HCT116 (cell line): ENCODE data around the gene RNF41. TPM values are rescaled to one million over a fixed set of nuclear protein-coding genes. Genes with fewer than 3 reads are reported as not detected.

Experiments used
- ATAC-seq: fragments of 200-7000 bp; cut with Tn5 transposase; 2 replicates; pipeline ENCODE4 v1.9.1; 2020; ENCODE audit warnings: mild to moderate bottlenecking, moderate library complexity
- BruUV-seq: library from RNA; stranded (reverse); fragments of 400-500 nt; replicated peaks from 2 replicates; lab custom pipeline; 2021; lab: Mats Ljungman, UMichigan
- CTCF ChIA-PET: fragments of 300-600 bp; sonication (Branson Sonifier 250); formaldehyde crosslinking; loops from one replicate; lab custom pipeline; 2021; ENCODE audit warnings: antibody characterized with exemption; lab: Charles Lee
- POLR2A ChIA-PET: fragments of 300-600, 350-600 bp; sonication (Branson Sonifier 250); formaldehyde crosslinking; loops from one replicate; lab custom pipeline; 2021; ENCODE audit warnings: antibody characterized with exemption; lab: Charles Lee
- RAD21 ChIA-PET, 2 experiments: fragments of 300-600 bp; sonication (Branson Sonifier 250); formaldehyde crosslinking; loops; one replicate each; lab custom pipeline; 2023; ENCODE audit warnings: low total read pairs in 2 of 2; ENCODE audit not compliant: uncharacterized antibody in 2 of 2, unreplicated experiment in 2 of 2, low non-redundant PET in 1 of 2; lab: Charles Lee
- DNase-seq: peaks from one replicate; pipeline ENCODE4 v3.0.0-alpha.2; 2010; ENCODE audit warnings: low read depth, low spot score
- H2AFZ ChIP-seq: fragments of 200-600 bp; shearing (Covaris generic), sonication (generic); 2 replicates; pipeline ENCODE4 v1.6.1; 2017; ENCODE audit warnings: low read depth, mixed run types, mixed read lengths, antibody characterized with exemption, low read length; ENCODE audit not compliant: poor library complexity, severe bottlenecking
- H3K27ac ChIP-seq: 2 replicates; pipeline ENCODE4 v1.5.1; 2012; ENCODE audit warnings: low read depth, low read length
- H3K27me3 ChIP-seq: fragments of 200-600 bp; sonication (generic); 2 replicates; pipeline ENCODE4 v1.6.1; 2016; ENCODE audit warnings: mixed run types, low read length, mixed read lengths; ENCODE audit not compliant: insufficient read depth
- H3K36me3 ChIP-seq, 2 experiments: fragments of 200-500 bp in 1 of 2; fragments of 200-600 bp in 1 of 2; sonication (Bioruptor generic) in 1 of 2; sonication (generic) in 1 of 2; 2 replicates each; pipeline versions ENCODE4 v1.5.1 to v1.6.1; 2014 to 2016; ENCODE audit warnings: low read length in 2 of 2, inconsistent platforms in 1 of 2, mixed read lengths in 1 of 2, mixed run types in 1 of 2; ENCODE audit not compliant: insufficient read depth in 2 of 2, control insufficient read depth in 1 of 2
- H3K4me1 ChIP-seq, 2 experiments: fragments of 200-600 bp in 1 of 2; sonication (generic) in 1 of 2; 2 replicates each; pipeline versions ENCODE4 v1.5.1 to v1.6.1; 2012 to 2017; ENCODE audit warnings: low read length in 2 of 2, inconsistent platforms in 1 of 2, mild to moderate bottlenecking in 1 of 2, mixed read lengths in 1 of 2, mixed run types in 1 of 2, moderate library complexity in 1 of 2; ENCODE audit not compliant: insufficient read depth in 2 of 2, control insufficient read depth in 1 of 2
- H3K4me2 ChIP-seq: fragments of 200-600 bp; sonication (generic); 2 replicates; pipeline ENCODE4 v1.6.1; 2017; ENCODE audit warnings: mixed run types, low read length, mixed read lengths
- H3K4me3 ChIP-seq, 2 experiments: fragments of 200-600 bp in 1 of 2; sonication (generic) in 1 of 2; replicated peaks in 1 of 2; 2 replicates each; pipeline ENCODE4 v1.5.1; 2011 to 2016; ENCODE audit warnings: low read length in 2 of 2, control low read depth in 1 of 2, low read depth in 1 of 2, mild to moderate bottlenecking in 1 of 2, mixed read lengths in 1 of 2, mixed run types in 1 of 2
- H3K79me2 ChIP-seq: fragments of 200-600 bp; sonication (generic); 2 replicates; pipeline ENCODE4 v1.6.1; 2017; ENCODE audit warnings: mild to moderate bottlenecking, mixed run types, low read length, moderate library complexity, mixed read lengths; ENCODE audit not compliant: insufficient read depth
- H3K9ac ChIP-seq: fragments of 200-600 bp; sonication (generic); 2 replicates; pipeline ENCODE4 v1.6.1; 2016; ENCODE audit warnings: low read length, mixed read lengths
- H3K9me2 ChIP-seq: fragments of 200-600 bp; sonication (generic), shearing (Covaris generic); 2 replicates; pipeline ENCODE4 v1.6.1; 2017; ENCODE audit warnings: mixed run types, mild to moderate bottlenecking, moderate library complexity; ENCODE audit not compliant: insufficient read depth
- H3K9me3 ChIP-seq, 2 experiments: fragments of 200-500 bp in 1 of 2; fragments of 200-600 bp in 1 of 2; sonication (Bioruptor generic) in 1 of 2; sonication (generic) in 1 of 2; 2 replicates each; pipeline ENCODE4 v1.6.1; 2014 to 2017; ENCODE audit warnings: low read length in 2 of 2, mixed read lengths in 2 of 2, inconsistent platforms in 1 of 2, low read depth in 1 of 2, mild to moderate bottlenecking in 1 of 2, mixed run types in 1 of 2, moderate library complexity in 1 of 2; ENCODE audit not compliant: control insufficient read depth in 1 of 2, insufficient read depth in 1 of 2
- H4K20me1 ChIP-seq: fragments of 200-600 bp; sonication (generic), shearing (Covaris generic); 2 replicates; pipeline ENCODE4 v1.6.1; 2017; ENCODE audit warnings: mixed run types, mild to moderate bottlenecking, moderate library complexity; ENCODE audit not compliant: insufficient read depth
- CBX3 ChIP-seq: IDR thresholded peaks from 2 replicates; pipeline ENCODE4 v1.6.1; 2012; ENCODE audit warnings: low read depth
- CEBPB ChIP-seq: IDR thresholded peaks from 2 replicates; pipeline ENCODE4 v1.6.1; 2012; ENCODE audit warnings: low read depth
- MAX ChIP-seq: IDR thresholded peaks from 2 replicates; pipeline ENCODE4 v1.6.1; 2012
- POLR2AphosphoS5 ChIP-seq: IDR thresholded peaks from 2 replicates; pipeline ENCODE4 v1.6.1; 2011; ENCODE audit warnings: mild to moderate bottlenecking, low read depth, low read length, moderate library complexity
- intact Hi-C: fragments of 100-400 bp; cut with micrococcal nuclease; formaldehyde crosslinking; loops from 2 replicates; pipeline ENCODE4 v1.10.0; 2022
- total RNA-seq: library from RNA; stranded (reverse); gene quantifications from one replicate; pipeline ENCODE4 v1.2.1, GENCODE V29; 2021; ENCODE audit not compliant: unreplicated experiment
- TF ChIP-seq, protein P1 (sequence below): IDR thresholded peaks from 2 replicates; pipeline ENCODE4 v1.6.1; 2011; ENCODE audit warnings: mild to moderate bottlenecking, low read length, moderate library complexity; ENCODE audit not compliant: insufficient replicate concordance; ENCODE audit errors: extremely low read depth
- TF ChIP-seq, protein P2 (sequence below), 3 experiments: fragments of 200-600 bp in 1 of 3; sonication (generic) in 1 of 3; IDR thresholded peaks in 2 of 3; conservative IDR thresholded peaks in 1 of 3; 2 replicates each; pipeline ENCODE4 v1.5.1; 2012 to 2017; ENCODE audit warnings: low read depth in 2 of 3, low read length in 2 of 3, antibody characterized with exemption in 1 of 3, borderline replicate concordance in 1 of 3, control low read depth in 1 of 3, mild to moderate bottlenecking in 1 of 3, mixed read lengths in 1 of 3, mixed run types in 1 of 3, moderate library complexity in 1 of 3; ENCODE audit not compliant: insufficient read depth in 1 of 3

Gene RNF41
- total RNA-seq, 1 experiment from 2014 or later: 40.6 TPM

GRCh38 chr12:56162468-56163290 lies 59.0 kb downstream of the RNF41 start:
- RAD21 ChIA-PET: no interaction called here
- H3K4me1 ChIP-seq: peaks cover 5 to 16% of the 10 kb centered on the region in 2 experiments; a peak in 3 of 4 replicates
- no peaks in the 10 kb centered on the region for H3K27me3 ChIP-seq
- peaks cover 53 to 55% of the 10 kb centered on the region in 2 experiments; a peak in 3 of 4 replicates for H3K36me3 ChIP-seq
- no peak for TF ChIP-seq MAX
- peak; percentile 25; the same call in 1 of the 2 replicates for TF ChIP-seq POLR2AphosphoS5
- no peak for TF ChIP-seq CEBPB
- no peak for TF ChIP-seq CBX3
- TF ChIP-seq, protein P1, sequence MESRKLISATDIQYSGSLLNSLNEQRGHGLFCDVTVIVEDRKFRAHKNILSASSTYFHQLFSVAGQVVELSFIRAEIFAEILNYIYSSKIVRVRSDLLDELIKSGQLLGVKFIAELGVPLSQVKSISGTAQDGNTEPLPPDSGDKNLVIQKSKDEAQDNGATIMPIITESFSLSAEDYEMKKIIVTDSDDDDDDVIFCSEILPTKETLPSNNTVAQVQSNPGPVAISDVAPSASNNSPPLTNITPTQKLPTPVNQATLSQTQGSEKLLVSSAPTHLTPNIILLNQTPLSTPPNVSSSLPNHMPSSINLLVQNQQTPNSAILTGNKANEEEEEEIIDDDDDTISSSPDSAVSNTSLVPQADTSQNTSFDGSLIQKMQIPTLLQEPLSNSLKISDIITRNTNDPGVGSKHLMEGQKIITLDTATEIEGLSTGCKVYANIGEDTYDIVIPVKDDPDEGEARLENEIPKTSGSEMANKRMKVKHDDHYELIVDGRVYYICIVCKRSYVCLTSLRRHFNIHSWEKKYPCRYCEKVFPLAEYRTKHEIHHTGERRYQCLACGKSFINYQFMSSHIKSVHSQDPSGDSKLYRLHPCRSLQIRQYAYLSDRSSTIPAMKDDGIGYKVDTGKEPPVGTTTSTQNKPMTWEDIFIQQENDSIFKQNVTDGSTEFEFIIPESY: no peak
- TF ChIP-seq, protein P2, sequence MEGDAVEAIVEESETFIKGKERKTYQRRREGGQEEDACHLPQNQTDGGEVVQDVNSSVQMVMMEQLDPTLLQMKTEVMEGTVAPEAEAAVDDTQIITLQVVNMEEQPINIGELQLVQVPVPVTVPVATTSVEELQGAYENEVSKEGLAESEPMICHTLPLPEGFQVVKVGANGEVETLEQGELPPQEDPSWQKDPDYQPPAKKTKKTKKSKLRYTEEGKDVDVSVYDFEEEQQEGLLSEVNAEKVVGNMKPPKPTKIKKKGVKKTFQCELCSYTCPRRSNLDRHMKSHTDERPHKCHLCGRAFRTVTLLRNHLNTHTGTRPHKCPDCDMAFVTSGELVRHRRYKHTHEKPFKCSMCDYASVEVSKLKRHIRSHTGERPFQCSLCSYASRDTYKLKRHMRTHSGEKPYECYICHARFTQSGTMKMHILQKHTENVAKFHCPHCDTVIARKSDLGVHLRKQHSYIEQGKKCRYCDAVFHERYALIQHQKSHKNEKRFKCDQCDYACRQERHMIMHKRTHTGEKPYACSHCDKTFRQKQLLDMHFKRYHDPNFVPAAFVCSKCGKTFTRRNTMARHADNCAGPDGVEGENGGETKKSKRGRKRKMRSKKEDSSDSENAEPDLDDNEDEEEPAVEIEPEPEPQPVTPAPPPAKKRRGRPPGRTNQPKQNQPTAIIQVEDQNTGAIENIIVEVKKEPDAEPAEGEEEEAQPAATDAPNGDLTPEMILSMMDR (IDR thresholded peaks at IDR 0.05 in 2 of 3, conservative IDR thresholded peaks at IDR 0.05 in 1 of 3; ENCODE audit: borderline replicate concordance in 1 of 3, insufficient read depth in 1 of 3, low read depth in 2 of 3, low read length in 2 of 3): no peak
- no peaks in the 10 kb centered on the region for H3K9me3 ChIP-seq
- POLR2A ChIA-PET: interaction anchor here (1.2 kb wide), 1 partner anchor 45 kb away, joined by 4 read pairs; the partner anchor contains the start of gene ZC3H10
- no peak overlapping the region for H3K4me3 ChIP-seq
- H2AFZ ChIP-seq: no peak overlapping the region
- peaks cover 43% of the 10 kb centered on the region for H3K79me2 ChIP-seq
- no peak overlapping the region for H3K27ac ChIP-seq
- H3K4me2 ChIP-seq: no peak overlapping the region
- H3K9me2 ChIP-seq: no peaks in the 10 kb centered on the region
- no peak overlapping the region for H3K9ac ChIP-seq
- CTCF ChIA-PET: interaction anchor here (0.6 to 1.1 kb wide), 2 partner anchors 27 to 584 kb away, joined by 3 to 5 read pairs; partner anchors contain the start of gene SMARCC2
- no peaks in the 10 kb centered on the region for H4K20me1 ChIP-seq
- intact Hi-C loops: no loop called here
- ATAC-seq (no peak), DNase-seq (no peak)
- BruUV-seq: TSS peak; percentile 51
